Measurements from ENCODE around the gene ATP2C1. TPM values are rescaled to one million over a fixed set of nuclear protein-coding genes. Genes with fewer than 3 reads are reported as not detected.

ATP2C1 gene
- total and polyA plus RNA-seq, 2 of the 13 experiments (the other 11 are each of a cell fraction or from before 2014, with no cell fraction given): 32.4 to 37.6 TPM

- no TSS peak for BruUV-seq (replicated peaks)
- DNase-seq (ENCODE audit: low spot score) (no peak), ATAC-seq (no peak), FAIRE-seq (no peak)
- no peaks in the 10 kb centered on the region for H3K27me3 ChIP-seq (ENCODE audit: control insufficient read depth in 1 of 2, insufficient read depth in 2 of 2, low read length in 2 of 2)
- in situ Hi-C loops (cut with HindIII; ENCODE audit: extremely low pct_ligation_motif_present, low pct_unique_long_range_greater_than_20kb) (no loop called here), intact Hi-C loops (cut with micrococcal nuclease; ENCODE audit: unreplicated experiment) (no loop called here)
- CTCF ChIA-PET (ENCODE audit: low intra/inter-chr PET ratio, low total read pairs): no interaction called here
- H3K4me1 ChIP-seq (ENCODE audit: insufficient read depth, low read length): no peaks in the 10 kb centered on the region
- H3K27ac ChIP-seq (ENCODE audit: extremely low read length, insufficient read depth, low read length): no peak overlapping the region
- TF ChIP-seq CBX1 (IDR thresholded peaks at IDR 0.05; ENCODE audit: low read depth): no peak
- no peak for TF ChIP-seq TRIM24 (CRISPR knock-in tag; IDR thresholded peaks at IDR 0.05)
- TF ChIP-seq CENPT (CRISPR knock-in tag; IDR thresholded peaks at IDR 0.05; ENCODE audit: low read depth): no peak
- TF ChIP-seq ZBTB1 (CRISPR knock-in tag; IDR thresholded peaks at IDR 0.05; ENCODE audit: borderline replicate concordance): no peak
- TF ChIP-seq ASH2L (IDR thresholded peaks at IDR 0.05; ENCODE audit: insufficient read length, low read depth, low read length): no peak
- H4K20me1 ChIP-seq (ENCODE audit: insufficient read depth, low read length): no peaks in the 10 kb centered on the region
- H3K9ac ChIP-seq (ENCODE audit: insufficient read depth, low read depth, low read length): no peak overlapping the region
- H2AFZ ChIP-seq (ENCODE audit: low read length): no peak overlapping the region
- no peaks in the 10 kb centered on the region for H3K9me3 ChIP-seq (ENCODE audit: low read length)
- POLR2A ChIA-PET: no interaction called here
- no peak overlapping the region for H3K4me2 ChIP-seq (ENCODE audit: low read depth, low read length)
- H3K4me3 ChIP-seq (replicated peaks in 1 of 3; ENCODE audit: insufficient read depth in 1 of 3, low read depth in 2 of 3, low read length in 3 of 3): no peak overlapping the region
- WGBS (ENCODE audit: low lambda C conversion rate): 98% methylated on average over 2 of the region's 2 CpGs
- no peaks in the 10 kb centered on the region for H3K79me2 ChIP-seq (ENCODE audit: insufficient read depth, low read length)
- peaks cover 1 to 3% of the 10 kb centered on the region in 2 experiments; a peak in 4 of 5 replicates for H3K36me3 ChIP-seq (replicated peaks in 1 of 2; ENCODE audit: control insufficient read depth in 1 of 2, insufficient read depth in 2 of 2, low read length in 2 of 2)
These were observed 75.7 kb downstream of the ATP2C1 start for GRCh38 chr3:130969621-130970020.

GRCh38 chr3:130971208-130971607 is 77.3 kb downstream of the ATP2C1 start:
- DNase-seq (ENCODE audit: low spot score) (no peak), ATAC-seq (no peak), FAIRE-seq (no peak)
- Histone ChIP-seq H3K4me3 (replicated peaks in 1 of 3; ENCODE audit: insufficient read depth in 1 of 3, low read depth in 2 of 3, low read length in 3 of 3) (no peak overlapping the region), H3K36me3 (replicated peaks in 1 of 2; ENCODE audit: control insufficient read depth in 1 of 2, insufficient read depth in 2 of 2, low read length in 2 of 2) (peaks cover 2 to 3% of the 10 kb centered on the region in 2 experiments; a peak in 2 of 5 replicates), H3K27me3 (ENCODE audit: control insufficient read depth in 1 of 2, insufficient read depth in 2 of 2, low read length in 2 of 2) (no peaks in the 10 kb centered on the region), H3K4me1 (ENCODE audit: insufficient read depth, low read length) (no peaks in the 10 kb centered on the region), H4K20me1 (ENCODE audit: insufficient read depth, low read length) (no peaks in the 10 kb centered on the region), H2AFZ (ENCODE audit: low read length) (no peak overlapping the region), H3K4me2 (ENCODE audit: low read depth, low read length) (no peak overlapping the region), H3K9ac (ENCODE audit: insufficient read depth, low read depth, low read length) (no peak overlapping the region), H3K27ac (ENCODE audit: extremely low read length, insufficient read depth, low read length) (no peak overlapping the region), H3K9me3 (ENCODE audit: low read length) (no peaks in the 10 kb centered on the region), H3K79me2 (ENCODE audit: insufficient read depth, low read length) (no peaks in the 10 kb centered on the region)
- in situ Hi-C loops (cut with HindIII; ENCODE audit: extremely low pct_ligation_motif_present, low pct_unique_long_range_greater_than_20kb) (no loop called here), intact Hi-C loops (cut with micrococcal nuclease; ENCODE audit: unreplicated experiment) (no loop called here)
- ChIA-PET POLR2A (no interaction called here), CTCF (ENCODE audit: low intra/inter-chr PET ratio, low total read pairs) (no interaction called here)
- no TSS peak for BruUV-seq (replicated peaks)
- TF ChIP-seq KDM5A (IDR thresholded peaks at IDR 0.05; ENCODE audit: borderline replicate concordance, low read length) (no peak), ZHX2 (IDR thresholded peaks at IDR 0.05; ENCODE audit: low read depth) (no peak), ZHX2 (CRISPR knock-in tag; IDR thresholded peaks at IDR 0.05; ENCODE audit: borderline replicate concordance) (no peak), NCOA1 (CRISPR knock-in tag; IDR thresholded peaks at IDR 0.05) (no peak), ZUFSP (CRISPR knock-in tag; IDR thresholded peaks at IDR 0.05; ENCODE audit: borderline replicate concordance) (no peak), JUND (CRISPR knock-in tag; IDR thresholded peaks at IDR 0.05) (no peak), ZNF501 (CRISPR knock-in tag; IDR thresholded peaks at IDR 0.05) (no peak), ERF (CRISPR knock-in tag; IDR thresholded peaks at IDR 0.05) (no peak)

Measured in HepG2 (cell line).